CD4-positive, alpha-beta T cell (primary cell): ENCODE results near the gene F7. TPM values are rescaled to one million over a fixed set of nuclear protein-coding genes. Genes with fewer than 3 reads are reported as not detected.

Experiments
- ATAC-seq: fragments of 200-7000 bp; cut with Tn5 transposase; one replicate; pipeline ENCODE4 v1.10.0; 2022; ENCODE audit warnings: mild to moderate bottlenecking; ENCODE audit not compliant: poor library complexity
- CTCF ChIA-PET: fragments of 350-600 bp; sonication (Branson Sonifier 250); formaldehyde crosslinking; loops from one replicate; lab custom pipeline; 2021; ENCODE audit warnings: antibody characterized with exemption, inconsistent platforms; lab: Charles Lee
- POLR2A ChIA-PET: fragments of 350-600 bp; sonication (Branson Sonifier 250); formaldehyde crosslinking; loops from one replicate; lab custom pipeline; 2021; ENCODE audit warnings: antibody characterized with exemption, inconsistent platforms; lab: Charles Lee
- DNase-seq, 14 experiments: peaks; one replicate each; pipeline ENCODE4 v3.0.0-alpha.2; 2013 to 2020; ENCODE audit warnings: mixed read lengths in 2 of 14
- H3K27ac ChIP-seq, 2 donors: one replicate each; pipeline versions ENCODE4 v1.5.1 to v1.7.0; 2013; ENCODE audit warnings: low read length in 2 of 2, low read depth in 1 of 2, mild to moderate bottlenecking in 1 of 2
- H3K27me3 ChIP-seq, 2 experiments: 1 replicate in 1 of 2; 2 replicates in 1 of 2; pipeline versions ENCODE4 v1.6.1 to v1.7.0; 2013; ENCODE audit warnings: low read length in 2 of 2, control low read depth in 1 of 2, mild to moderate bottlenecking in 1 of 2, moderate library complexity in 1 of 2; ENCODE audit not compliant: insufficient read depth in 2 of 2, control insufficient read depth in 1 of 2
- H3K36me3 ChIP-seq: one replicate; pipeline ENCODE4 v1.6.1; 2013; ENCODE audit warnings: low read length, control low read depth; ENCODE audit not compliant: insufficient read depth
- H3K4me1 ChIP-seq: one replicate; pipeline ENCODE4 v1.6.1; 2013; ENCODE audit warnings: low read length, control low read depth; ENCODE audit not compliant: insufficient read depth
- H3K4me3 ChIP-seq: one replicate; pipeline ENCODE4 v1.5.1; 2013; ENCODE audit warnings: mild to moderate bottlenecking, low read length, moderate library complexity
- H3K9me3 ChIP-seq, 2 experiments: 1 replicate in 1 of 2; 2 replicates in 1 of 2; pipeline versions ENCODE4 v1.6.1 to v1.7.0; 2013; ENCODE audit warnings: low read length in 2 of 2, mild to moderate bottlenecking in 2 of 2, control low read depth in 1 of 2, moderate library complexity in 1 of 2; ENCODE audit not compliant: control insufficient read depth in 1 of 2, insufficient read depth in 1 of 2
- H3K27ac Mint-ChIP-seq: one replicate; pipeline ENCODE4 v1.8.0; 2020; ENCODE audit warnings: mixed read lengths
- H3K27me3 Mint-ChIP-seq: one replicate; pipeline ENCODE4 v1.8.0; 2021; ENCODE audit warnings: mixed read lengths
- H3K36me3 Mint-ChIP-seq: one replicate; pipeline ENCODE4 v1.8.0; 2021; ENCODE audit warnings: low read depth, mixed read lengths
- H3K4me1 Mint-ChIP-seq: one replicate; pipeline ENCODE4 v1.8.0; 2021; ENCODE audit warnings: low read depth, mixed read lengths
- H3K4me3 Mint-ChIP-seq: one replicate; pipeline ENCODE4 v1.8.0; 2020; ENCODE audit warnings: mild to moderate bottlenecking, mixed read lengths
- H3K9me3 Mint-ChIP-seq: one replicate; pipeline ENCODE4 v1.8.0; 2020; ENCODE audit warnings: mixed read lengths
- intact Hi-C, 2 experiments: fragments of 100-400 bp; cut with DNase I in 1 of 2; cut with micrococcal nuclease in 1 of 2; formaldehyde crosslinking; loops; one replicate each; pipeline versions ENCODE4 v1.15.1 to v1.9.0; 2023 to 2025; cut with DNase I, micrococcal nuclease
- total RNA-seq, 174 experiments: library from RNA in 2 of 174; stranded (reverse) in 2 of 174; gene quantifications; one replicate each; pipeline ENCODE4 v1.2.3 and lab custom pipeline; 2021 to 2026
- TF ChIP-seq, protein P1 (sequence below): fragments of 200-600 bp; IDR thresholded peaks from one replicate; pipeline ENCODE4 v1.8.0; 2022; ENCODE audit warnings: antibody characterized with exemption, mild to moderate bottlenecking

Gene F7
- total RNA-seq, 2 experiments from 2014 or later = not detected

DNA sequence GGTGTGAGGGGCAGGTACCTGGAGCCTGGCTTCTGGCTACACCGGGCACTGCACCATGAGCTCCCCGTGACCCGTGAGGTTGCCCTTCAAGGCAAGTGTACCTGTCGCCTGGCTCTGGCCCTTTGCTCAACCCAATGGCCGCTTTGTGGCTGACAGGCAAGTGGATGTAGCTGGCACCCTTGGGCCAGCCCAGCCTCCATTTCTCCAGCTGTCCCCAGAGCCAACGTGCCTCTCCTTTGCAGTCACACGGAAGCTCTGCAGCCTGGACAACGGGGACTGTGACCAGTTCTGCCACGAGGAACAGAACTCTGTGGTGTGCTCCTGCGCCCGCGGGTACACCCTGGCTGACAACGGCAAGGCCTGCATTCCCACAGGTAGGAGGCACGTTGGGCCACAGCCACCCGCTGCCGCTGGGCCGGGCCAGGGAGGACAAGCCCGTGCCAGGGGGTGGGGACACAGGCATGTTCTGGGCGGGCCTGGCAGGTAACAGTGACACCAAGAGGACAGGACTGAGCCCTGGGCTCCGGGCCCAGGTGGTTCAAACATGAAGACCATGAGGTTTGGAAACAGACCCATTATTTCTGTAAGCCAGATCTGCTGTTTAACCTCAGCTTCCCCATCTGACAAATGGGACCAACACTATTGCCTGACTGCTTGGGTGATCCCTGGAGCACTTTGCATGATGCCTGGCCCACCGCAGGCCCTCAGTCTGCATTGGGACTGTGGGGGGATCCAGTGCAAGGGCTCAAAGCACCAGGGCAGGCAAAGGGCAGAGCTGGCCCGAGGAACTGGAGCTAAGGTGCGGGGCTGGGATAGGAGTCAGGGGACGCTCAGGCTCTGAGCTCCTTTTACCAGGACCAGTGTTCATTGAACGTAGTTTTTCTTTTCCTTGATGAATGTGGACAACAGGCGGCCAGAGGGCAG lies 35.3 kb downstream of the F7 start:
- no peaks in the 10 kb centered on the region for H3K4me1 ChIP-seq
- ATAC-seq (no peak), DNase-seq (no peak)
- no peak overlapping the region for H3K27ac ChIP-seq
- ChIA-PET CTCF (no interaction called here), POLR2A (no interaction called here)
- Mint-ChIP-seq H3K27ac (no peak overlapping the region), H3K36me3 (no peaks in the 10 kb centered on the region), H3K27me3 (no peaks in the 10 kb centered on the region), H3K4me3 (no peak overlapping the region), H3K4me1 (no peaks in the 10 kb centered on the region), H3K9me3 (no peaks in the 10 kb centered on the region)
- peaks cover 0 to 2% of the 10 kb centered on the region in 2 experiments for H3K27me3 ChIP-seq
- peaks cover 0 to 2% of the 10 kb centered on the region in 2 experiments for H3K9me3 ChIP-seq
- intact Hi-C loops = no loop called here
- H3K4me3 ChIP-seq = no peak overlapping the region
- TF ChIP-seq, protein P1, sequence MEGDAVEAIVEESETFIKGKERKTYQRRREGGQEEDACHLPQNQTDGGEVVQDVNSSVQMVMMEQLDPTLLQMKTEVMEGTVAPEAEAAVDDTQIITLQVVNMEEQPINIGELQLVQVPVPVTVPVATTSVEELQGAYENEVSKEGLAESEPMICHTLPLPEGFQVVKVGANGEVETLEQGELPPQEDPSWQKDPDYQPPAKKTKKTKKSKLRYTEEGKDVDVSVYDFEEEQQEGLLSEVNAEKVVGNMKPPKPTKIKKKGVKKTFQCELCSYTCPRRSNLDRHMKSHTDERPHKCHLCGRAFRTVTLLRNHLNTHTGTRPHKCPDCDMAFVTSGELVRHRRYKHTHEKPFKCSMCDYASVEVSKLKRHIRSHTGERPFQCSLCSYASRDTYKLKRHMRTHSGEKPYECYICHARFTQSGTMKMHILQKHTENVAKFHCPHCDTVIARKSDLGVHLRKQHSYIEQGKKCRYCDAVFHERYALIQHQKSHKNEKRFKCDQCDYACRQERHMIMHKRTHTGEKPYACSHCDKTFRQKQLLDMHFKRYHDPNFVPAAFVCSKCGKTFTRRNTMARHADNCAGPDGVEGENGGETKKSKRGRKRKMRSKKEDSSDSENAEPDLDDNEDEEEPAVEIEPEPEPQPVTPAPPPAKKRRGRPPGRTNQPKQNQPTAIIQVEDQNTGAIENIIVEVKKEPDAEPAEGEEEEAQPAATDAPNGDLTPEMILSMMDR = no peak
- H3K36me3 ChIP-seq = no peaks in the 10 kb centered on the region

- Mint-ChIP-seq H3K27ac (no peak overlapping the region), H3K27me3 (no peaks in the 10 kb centered on the region), H3K9me3 (no peaks in the 10 kb centered on the region), H3K4me3 (no peak overlapping the region), H3K4me1 (no peaks in the 10 kb centered on the region), H3K36me3 (no peaks in the 10 kb centered on the region)
- CTCF ChIA-PET = no interaction called here
- Histone ChIP-seq H3K9me3 (peaks cover 0 to 7% of the 10 kb centered on the region in 2 experiments), H3K27ac (no peak overlapping the region), H3K4me3 (no peak overlapping the region), H3K4me1 (no peaks in the 10 kb centered on the region), H3K27me3 (peaks cover 0 to 3% of the 10 kb centered on the region in 2 experiments), H3K36me3 (no peaks in the 10 kb centered on the region)
- ATAC-seq (no peak), DNase-seq (no peak)
- TF ChIP-seq, protein P1 = no peak
- intact Hi-C loops = no loop called here
- POLR2A ChIA-PET = no interaction called here
These were observed 36.0 kb downstream of the F7 start for GRCh38 chr13:113141601-113141970.

- no peaks in the 10 kb centered on the region for H3K9me3 Mint-ChIP-seq
These were observed 37.3 kb downstream of the F7 start for GRCh38 chr13:113142876-113143275.

More at GRCh38 chr13:113142876-113143275, 37.3 kb downstream of the F7 start:
- Histone ChIP-seq H3K4me1 (no peaks in the 10 kb centered on the region), H3K27ac (no peak overlapping the region), H3K9me3 (peaks cover 0 to 7% of the 10 kb centered on the region in 2 experiments), H3K36me3 (no peaks in the 10 kb centered on the region), H3K4me3 (no peak overlapping the region), H3K27me3 (peaks cover 0 to 3% of the 10 kb centered on the region in 2 experiments)
- ChIA-PET CTCF (no interaction called here), POLR2A (no interaction called here)
- Mint-ChIP-seq H3K4me3 (no peak overlapping the region), H3K27ac (no peak overlapping the region), H3K27me3 (no peaks in the 10 kb centered on the region), H3K36me3 (no peaks in the 10 kb centered on the region), H3K4me1 (no peaks in the 10 kb centered on the region)
- ATAC-seq (no peak), DNase-seq (no peak)
- TF ChIP-seq, protein P1 = no peak
- intact Hi-C loops = no loop called here
